ENCODE data around the gene PHLDA1.

- TF ChIP-seq CTCF (IDR thresholded peaks at IDR 0.05): no peak
- TF ChIP-seq POLR2A (IDR thresholded peaks at IDR 0.05): no peak
- TF ChIP-seq POLR2AphosphoS5 (IDR thresholded peaks at IDR 0.05): no peak
Measured at GRCh38 chr12:76006028-76006925, 25.3 kb downstream of the PHLDA1 start.
